ENCODE results near the gene OSBPL9. TPM values are rescaled to one million over a fixed set of nuclear protein-coding genes. Genes with fewer than 3 reads are reported as not detected.

Gene OSBPL9
- 168 and 169 TPM in 2 replicates for total RNA-seq (2014; rRNA removed; shearing (Covaris generic))
- polyA plus RNA-seq (2015; cell fraction: cytosol; rRNA removed), result 78.1 and 96.7 TPM in 2 replicates
- polyA plus RNA-seq (2015; cell fraction: nucleus; rRNA removed), result 181 and 213 TPM in 2 replicates

GRCh38 chr1:51616903-51617708 is at the start of gene OSBPL9:
Gene OSBPL9 (plus strand): TSS chr1:51617092. CDS start chr1:51617111, 19 bp downstream.
- in situ Hi-C loops (cut with HindIII; ENCODE audit: low pct_unique_long_range_greater_than_20kb, low sequenced_read_pairs), result no loop called here
- peak; percentile 86 for DNase-seq (ENCODE audit: low read depth, low spot score)

- in situ Hi-C loops (cut with HindIII; ENCODE audit: low pct_unique_long_range_greater_than_20kb, low sequenced_read_pairs), result no loop called here
- peak; percentile 26 for DNase-seq (ENCODE audit: low read depth, low spot score)
Measured at GRCh38 chr1:51567653-51568052, 49.2 kb upstream of the OSBPL9 start.

- in situ Hi-C loops (cut with HindIII; ENCODE audit: low pct_unique_long_range_greater_than_20kb, low sequenced_read_pairs), result no loop called here
Measured at GRCh38 chr1:51568231-51568935, 48.5 kb upstream of the OSBPL9 start.

GRCh38 chr1:51569284-51570062 is 47.4 kb upstream of the OSBPL9 start:
- peak; percentile 50 for DNase-seq (ENCODE audit: low read depth, low spot score)
- in situ Hi-C loops (cut with HindIII; ENCODE audit: low pct_unique_long_range_greater_than_20kb, low sequenced_read_pairs), result no loop called here

More at GRCh38 chr1:51568231-51568935, 48.5 kb upstream of the OSBPL9 start:
- DNase-seq (ENCODE audit: low read depth, low spot score), result no peak

- in situ Hi-C loops (cut with HindIII; ENCODE audit: low pct_unique_long_range_greater_than_20kb, low sequenced_read_pairs), result no loop called here
- no peak for DNase-seq (ENCODE audit: low read depth, low spot score)
Measured at GRCh38 chr1:51570063-51570710, 46.7 kb upstream of the OSBPL9 start.

- no peak for DNase-seq (ENCODE audit: low read depth, low spot score)
- in situ Hi-C loops (cut with HindIII; ENCODE audit: low pct_unique_long_range_greater_than_20kb, low sequenced_read_pairs), result no loop called here
Measured at GRCh38 chr1:51572365-51572764, 44.5 kb upstream of the OSBPL9 start.

GRCh38 chr1:51574796-51575195 is 42.1 kb upstream of the OSBPL9 start:
- in situ Hi-C loops (cut with HindIII; ENCODE audit: low pct_unique_long_range_greater_than_20kb, low sequenced_read_pairs), result no loop called here
- DNase-seq (ENCODE audit: low read depth, low spot score), result peak; percentile 74

GRCh38 chr1:51575406-51576084 is 41.3 kb upstream of the OSBPL9 start:
- in situ Hi-C loops (cut with HindIII; ENCODE audit: low pct_unique_long_range_greater_than_20kb, low sequenced_read_pairs), result no loop called here
- peak; percentile 40 for DNase-seq (ENCODE audit: low read depth, low spot score)

- in situ Hi-C loops (cut with HindIII; ENCODE audit: low pct_unique_long_range_greater_than_20kb, low sequenced_read_pairs), result no loop called here
- no peak for DNase-seq (ENCODE audit: low read depth, low spot score)
Measured at GRCh38 chr1:51576085-51576444, 40.8 kb upstream of the OSBPL9 start.

- no peak for DNase-seq (ENCODE audit: low read depth, low spot score)
- in situ Hi-C loops (cut with HindIII; ENCODE audit: low pct_unique_long_range_greater_than_20kb, low sequenced_read_pairs), result no loop called here
Measured at GRCh38 chr1:51576923-51577322, 40.0 kb upstream of the OSBPL9 start.

GRCh38 chr1:51578383-51579109 is 38.3 kb upstream of the OSBPL9 start:
- no peak for DNase-seq (ENCODE audit: low read depth, low spot score)
- in situ Hi-C loops (cut with HindIII; ENCODE audit: low pct_unique_long_range_greater_than_20kb, low sequenced_read_pairs), result no loop called here

GRCh38 chr1:51581238-51581637 is 35.7 kb upstream of the OSBPL9 start:
- DNase-seq (ENCODE audit: low read depth, low spot score), result no peak
- in situ Hi-C loops (cut with HindIII; ENCODE audit: low pct_unique_long_range_greater_than_20kb, low sequenced_read_pairs), result no loop called here

GRCh38 chr1:51583532-51583931 is 33.4 kb upstream of the OSBPL9 start:
- in situ Hi-C loops (cut with HindIII; ENCODE audit: low pct_unique_long_range_greater_than_20kb, low sequenced_read_pairs), result no loop called here
- DNase-seq (ENCODE audit: low read depth, low spot score), result peak; percentile 92

GRCh38 chr1:51584021-51584420 is 32.9 kb upstream of the OSBPL9 start:
- no peak for DNase-seq (ENCODE audit: low read depth, low spot score)
- in situ Hi-C loops (cut with HindIII; ENCODE audit: low pct_unique_long_range_greater_than_20kb, low sequenced_read_pairs), result no loop called here

GRCh38 chr1:51592711-51593110 is 24.2 kb upstream of the OSBPL9 start:
- in situ Hi-C loops (cut with HindIII; ENCODE audit: low pct_unique_long_range_greater_than_20kb, low sequenced_read_pairs), result no loop called here
- peak; percentile 75 for DNase-seq (ENCODE audit: low read depth, low spot score)

GRCh38 chr1:51594716-51595115 is 22.2 kb upstream of the OSBPL9 start:
- no peak for DNase-seq (ENCODE audit: low read depth, low spot score)
- in situ Hi-C loops (cut with HindIII; ENCODE audit: low pct_unique_long_range_greater_than_20kb, low sequenced_read_pairs), result no loop called here
